Kidney tubule cell (primary cell): ENCODE results near the gene LRRC10.

ENCODE experiments used
- DNase-seq: peaks from one replicate; pipeline ENCODE4 v3.0.0-alpha.2; 2018; ENCODE audit warnings: low spot score

The LRRC10 gene, protein sequence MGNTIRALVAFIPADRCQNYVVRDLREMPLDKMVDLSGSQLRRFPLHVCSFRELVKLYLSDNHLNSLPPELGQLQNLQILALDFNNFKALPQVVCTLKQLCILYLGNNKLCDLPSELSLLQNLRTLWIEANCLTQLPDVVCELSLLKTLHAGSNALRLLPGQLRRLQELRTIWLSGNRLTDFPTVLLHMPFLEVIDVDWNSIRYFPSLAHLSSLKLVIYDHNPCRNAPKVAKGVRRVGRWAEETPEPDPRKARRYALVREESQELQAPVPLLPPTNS

DNA sequence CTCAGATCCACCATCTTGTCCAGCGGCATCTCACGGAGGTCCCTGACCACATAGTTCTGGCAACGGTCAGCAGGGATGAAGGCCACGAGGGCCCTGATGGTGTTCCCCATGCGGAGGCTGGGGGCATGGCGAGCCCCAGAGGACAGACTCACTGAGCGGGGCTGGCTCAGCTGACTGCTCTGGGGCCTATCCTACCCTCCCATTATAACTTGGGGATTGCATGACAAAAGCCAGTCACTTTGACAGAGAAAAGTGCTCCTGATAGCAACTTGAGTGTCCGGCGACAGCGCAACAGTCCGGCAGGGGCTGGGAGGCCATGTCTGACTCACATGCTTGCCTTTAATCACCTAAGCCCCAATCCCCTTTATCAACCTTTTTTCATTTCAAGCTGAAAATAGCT is at the start of gene LRRC10:
LRRC10 (minus strand) TSS at position 179 of the 400 bp plus-strand sequence; CDS start at position 110, 69 bp downstream.
- no peak for DNase-seq

DNA sequence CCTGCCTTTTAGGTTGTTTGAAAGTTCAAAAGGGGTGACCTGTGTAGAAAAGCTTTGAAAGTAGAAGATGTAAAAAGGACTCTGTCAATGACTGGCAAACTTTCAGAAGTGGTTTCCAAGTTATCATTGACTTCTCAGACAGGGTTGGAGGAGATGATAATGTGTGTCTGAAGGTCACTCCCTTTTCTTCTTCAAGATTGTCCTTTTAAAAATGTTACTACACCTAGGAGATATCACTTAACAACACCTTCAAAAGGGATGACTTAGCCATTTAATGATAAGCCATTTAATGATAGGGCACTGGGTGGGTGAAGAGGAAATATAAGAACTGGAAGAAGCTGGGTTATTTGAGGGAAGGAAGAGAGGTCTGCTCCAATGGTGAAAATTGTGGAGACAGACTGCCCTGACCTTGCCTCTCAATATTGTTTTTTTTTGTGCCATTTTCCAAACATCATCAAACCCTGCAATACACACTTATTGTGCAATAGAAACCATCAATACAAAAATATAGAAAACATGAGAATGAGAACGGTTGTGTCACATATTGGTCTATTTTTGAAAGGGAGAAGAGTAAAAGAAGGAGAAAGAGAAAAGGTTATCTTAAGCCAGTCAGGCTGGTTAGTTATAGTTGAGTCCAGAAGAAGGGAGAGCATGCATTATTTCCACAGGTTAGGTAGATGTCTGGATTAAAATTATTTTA is 49.6 kb upstream of the LRRC10 start:
- no peak for DNase-seq

DNA sequence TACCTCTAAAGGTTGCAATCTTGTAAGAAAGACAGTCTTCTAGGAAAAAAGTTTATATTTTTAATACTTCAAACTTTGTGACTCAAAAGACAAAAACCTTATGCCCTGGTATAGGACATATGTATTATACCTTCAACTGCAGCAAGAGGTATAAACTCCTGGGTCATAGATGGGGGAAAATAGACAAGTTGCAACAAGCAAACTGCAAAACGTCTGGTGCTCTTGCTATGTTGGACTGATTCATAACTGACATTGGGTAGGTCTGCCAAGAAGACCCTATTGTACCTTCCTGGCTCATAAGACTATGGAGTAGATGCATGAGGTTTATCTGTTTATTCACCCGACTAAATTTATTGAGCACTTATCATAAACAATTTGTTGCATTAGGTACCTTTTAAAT is 47.5 kb upstream of the LRRC10 start:
- DNase-seq = no peak

DNA sequence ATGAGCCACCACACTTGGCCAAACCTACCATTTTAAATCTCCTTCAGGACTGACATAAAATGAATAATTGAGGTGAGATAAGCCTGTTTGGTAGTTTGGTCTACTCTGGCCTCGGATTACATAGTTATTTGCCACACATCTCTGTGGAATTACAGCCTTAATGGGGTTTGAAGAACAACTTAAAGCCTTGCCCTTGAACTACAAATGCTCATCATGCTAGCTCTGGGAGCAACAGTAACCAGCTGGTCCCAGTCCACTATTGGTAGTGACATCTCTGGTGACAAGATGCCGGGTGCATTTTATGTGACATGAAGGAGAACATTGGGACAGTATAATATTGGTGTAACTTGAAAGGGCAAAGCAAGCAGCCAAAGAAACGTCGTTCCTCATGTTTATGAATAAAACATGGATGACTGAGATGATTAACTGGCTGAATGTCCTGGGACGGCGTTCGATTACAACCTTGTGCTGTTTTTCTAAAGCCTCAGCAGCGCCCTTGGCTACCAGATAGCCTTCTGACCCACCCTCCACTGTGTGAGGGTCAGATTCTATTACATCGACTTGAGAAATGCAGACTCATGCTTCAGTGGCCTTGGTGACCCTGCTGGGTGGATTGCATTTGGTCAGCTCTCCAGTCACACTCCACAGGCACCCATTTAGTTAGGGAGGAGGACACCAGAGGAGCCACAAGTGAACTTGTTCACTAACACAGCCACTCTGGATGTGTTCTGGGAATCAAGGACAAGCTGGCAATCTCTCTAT is 46.9 kb upstream of the LRRC10 start:
- peak; percentile 82 for DNase-seq

DNA sequence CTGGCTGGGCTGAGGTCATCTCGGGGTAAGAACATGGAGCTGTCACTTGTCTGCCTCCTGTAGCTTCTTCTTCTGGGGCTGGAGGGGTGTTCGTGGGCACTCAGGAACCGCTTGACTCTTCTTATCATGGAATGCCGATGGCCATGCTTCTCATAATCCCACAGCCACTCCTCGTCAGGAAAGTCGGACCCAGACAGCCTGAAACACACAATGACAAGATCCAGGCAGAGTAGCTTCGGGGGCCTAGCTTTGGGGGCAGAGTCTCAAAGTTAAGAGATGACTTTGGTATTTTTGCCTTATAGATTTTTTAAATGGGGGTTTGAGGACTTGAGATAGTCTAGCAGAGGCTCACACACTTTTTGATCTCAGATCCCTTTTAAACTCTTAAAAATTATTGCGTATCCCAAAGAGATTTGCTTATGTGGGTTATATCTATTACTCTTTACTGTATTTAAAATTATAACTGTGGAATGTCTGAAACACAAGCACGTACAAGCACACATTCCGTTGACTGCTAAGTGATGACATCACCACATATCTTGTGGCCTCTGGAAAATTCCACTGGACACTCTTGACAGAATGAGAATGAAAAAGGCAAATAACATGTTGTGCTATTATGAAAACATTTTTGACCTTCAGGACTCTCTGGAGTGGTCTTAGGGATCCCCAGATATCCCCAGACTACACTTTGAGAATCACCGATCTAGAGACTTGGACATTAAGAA is 45.1 kb upstream of the LRRC10 start:
- DNase-seq = peak; percentile 85

DNA sequence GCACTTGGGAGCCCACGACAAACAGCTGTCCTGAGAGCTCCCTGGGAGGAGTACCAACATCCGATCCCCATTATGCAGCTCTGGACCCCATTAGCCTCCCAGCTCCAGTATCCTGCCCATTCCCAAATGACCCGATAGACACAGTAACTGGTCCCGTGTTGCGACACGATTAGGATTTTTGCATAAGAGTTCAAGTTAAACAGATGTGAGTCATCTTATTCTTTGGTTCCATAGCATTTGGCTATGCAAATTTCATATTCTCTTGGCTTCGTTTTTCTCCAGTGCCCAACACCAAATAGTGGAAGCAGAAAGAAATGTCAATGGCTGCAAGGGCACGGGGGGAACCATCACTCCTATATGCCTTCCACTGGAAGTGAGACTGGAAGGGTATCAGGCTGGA is 43.0 kb upstream of the LRRC10 start:
- no peak for DNase-seq

DNA sequence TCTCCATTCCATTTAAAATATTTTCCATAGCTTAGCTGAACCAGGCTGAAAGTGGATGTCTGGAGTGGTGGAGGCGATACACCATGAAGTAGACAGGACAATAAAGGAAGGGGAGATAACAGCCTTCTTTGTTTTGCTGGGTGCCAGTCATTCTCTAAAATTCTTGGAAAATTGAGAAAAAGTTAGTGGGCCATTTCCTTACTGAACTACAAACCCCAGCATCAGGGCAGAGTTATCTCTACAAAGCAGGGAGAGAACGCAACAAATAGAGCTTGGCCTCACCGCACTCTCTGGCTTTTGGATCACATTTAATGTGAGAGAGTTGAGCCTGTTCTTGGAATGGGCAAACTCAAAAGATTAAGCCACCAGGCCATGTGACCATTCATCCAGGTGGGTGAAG is 41.2 kb upstream of the LRRC10 start:
- no peak for DNase-seq

DNA sequence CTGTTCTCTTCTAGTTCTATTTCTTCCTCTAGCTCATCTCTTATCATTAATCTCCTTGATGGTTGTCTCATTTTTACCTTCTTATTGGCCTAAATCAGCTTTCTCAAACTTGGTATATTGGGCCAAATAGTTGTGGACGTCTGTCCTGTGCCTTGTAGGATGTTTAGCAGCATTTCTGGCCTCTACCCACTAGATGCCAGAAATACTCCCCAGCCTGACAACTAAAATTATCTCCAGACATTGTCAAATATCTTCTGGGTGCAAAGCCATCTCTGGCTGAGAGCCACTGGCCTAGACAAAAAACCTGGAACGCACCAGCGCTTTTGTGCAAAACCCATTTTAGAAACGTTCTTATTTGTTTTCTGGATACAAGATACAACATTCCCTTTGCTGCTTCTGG is 38.8 kb upstream of the LRRC10 start:
- DNase-seq = no peak

DNA sequence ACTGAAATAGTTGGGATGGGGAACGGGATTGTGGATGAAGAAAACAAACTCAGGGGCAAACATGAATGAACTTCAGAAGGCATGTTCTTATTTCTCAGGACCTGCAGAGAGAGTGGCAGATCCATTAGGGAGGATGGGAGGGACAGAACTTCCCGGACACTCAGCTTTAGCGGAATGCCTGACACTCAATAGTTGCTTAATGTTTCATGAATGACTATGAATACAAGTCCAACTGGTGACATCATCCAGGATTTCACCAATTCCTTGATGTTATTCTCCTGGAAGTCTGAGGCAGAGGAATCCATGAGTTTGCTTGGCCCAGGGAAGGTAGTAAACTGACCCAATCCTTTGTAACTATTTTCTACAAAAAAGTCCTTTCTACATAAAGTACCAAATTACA is 37.8 kb upstream of the LRRC10 start:
- peak; percentile 90 for DNase-seq

DNA sequence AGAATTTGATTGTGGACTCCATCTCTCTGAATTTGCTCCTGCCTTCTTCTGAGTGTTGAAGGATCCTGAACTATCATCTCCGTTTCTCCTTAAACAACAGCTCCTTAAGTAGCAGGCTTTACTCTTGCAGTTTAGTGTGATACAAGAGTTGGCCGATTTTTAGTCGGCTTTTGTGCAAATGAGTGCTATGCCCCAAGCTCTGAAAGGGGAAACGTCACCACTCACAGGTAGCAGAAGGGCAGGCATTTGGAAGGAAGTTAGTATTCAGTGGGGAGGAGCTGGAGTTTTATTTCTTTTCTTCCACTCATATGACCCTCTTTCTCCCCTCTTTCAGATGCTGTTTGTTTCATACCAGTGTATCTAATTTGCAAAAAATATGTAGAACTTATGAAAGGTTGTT is 36.5 kb upstream of the LRRC10 start:
- no peak for DNase-seq

DNA sequence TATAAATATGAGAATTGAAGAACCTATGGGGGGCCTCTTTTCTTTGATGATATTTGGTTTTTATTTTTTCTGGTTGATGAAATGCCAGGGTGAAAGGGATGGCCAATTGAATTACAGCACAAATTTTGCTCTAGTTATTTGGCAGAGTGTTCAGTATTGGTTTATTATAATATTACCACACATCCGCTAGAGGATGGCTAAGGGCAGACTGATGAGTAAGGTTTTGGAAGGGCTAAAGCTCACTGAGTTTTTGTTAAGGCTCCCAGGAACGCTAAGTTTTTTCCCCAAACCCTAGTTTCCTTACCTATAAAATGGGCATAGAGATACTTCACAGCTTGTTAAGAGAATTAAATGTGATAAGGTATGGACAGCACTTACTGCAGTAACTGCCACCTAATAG is 34.3 kb upstream of the LRRC10 start:
- DNase-seq = no peak

DNA sequence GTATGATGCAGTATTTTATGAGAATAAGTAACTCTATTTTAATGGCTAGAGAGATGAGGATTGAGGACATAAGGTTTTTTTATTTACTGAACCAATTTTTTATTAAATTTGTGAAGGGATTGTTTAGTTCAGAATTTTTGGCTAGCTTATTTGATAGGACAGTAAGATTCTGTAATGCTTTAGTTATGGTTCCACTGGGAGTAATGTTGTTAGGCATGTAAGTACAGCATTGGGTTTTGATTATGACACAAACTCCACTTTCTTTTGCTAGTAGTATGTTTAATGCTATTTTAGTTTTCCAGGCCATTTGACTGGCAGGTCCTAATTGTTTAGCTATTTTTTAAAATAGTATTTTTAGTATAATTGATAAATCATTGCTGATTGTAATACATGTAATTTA is 33.8 kb upstream of the LRRC10 start:
- DNase-seq = no peak

DNA sequence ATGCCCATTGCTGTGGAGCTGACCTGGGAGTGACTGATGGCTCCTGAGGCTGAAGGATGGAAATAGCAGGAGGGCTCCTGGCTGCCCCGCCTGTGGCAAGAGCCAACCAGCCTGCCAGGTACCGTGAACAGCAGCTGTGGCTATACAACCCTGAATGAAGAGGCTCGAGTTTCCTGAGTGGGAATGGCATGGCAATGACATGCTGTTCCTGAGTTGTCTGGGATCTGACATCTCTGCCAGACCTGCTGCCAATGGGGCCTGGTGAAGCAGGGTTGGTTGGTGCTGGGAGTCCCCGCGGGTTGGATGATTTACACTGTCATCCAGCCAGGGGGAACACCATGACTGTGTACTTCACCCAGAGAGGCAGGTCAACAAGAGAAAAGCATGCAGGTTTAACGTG is 31.8 kb upstream of the LRRC10 start:
- no peak for DNase-seq

DNA sequence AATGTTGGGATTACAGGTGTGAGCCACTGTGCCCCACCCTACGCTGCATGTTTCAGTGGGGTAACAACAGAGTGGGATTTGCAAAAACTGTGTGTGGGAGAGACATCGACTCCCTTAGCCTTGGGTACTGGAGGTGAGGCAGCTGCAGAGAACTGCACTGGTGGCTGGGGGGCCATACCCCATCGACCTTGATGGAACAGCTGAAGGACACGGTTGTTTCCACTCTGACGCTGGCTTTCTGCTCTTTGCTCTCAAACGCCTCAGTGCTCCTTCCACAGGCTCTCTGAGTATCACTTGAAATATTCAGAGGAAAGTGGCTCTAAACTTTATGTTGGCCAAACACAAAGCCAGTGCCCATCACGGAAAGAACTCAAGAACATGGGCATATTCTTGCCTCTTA is 30.8 kb upstream of the LRRC10 start:
- DNase-seq = no peak

DNA sequence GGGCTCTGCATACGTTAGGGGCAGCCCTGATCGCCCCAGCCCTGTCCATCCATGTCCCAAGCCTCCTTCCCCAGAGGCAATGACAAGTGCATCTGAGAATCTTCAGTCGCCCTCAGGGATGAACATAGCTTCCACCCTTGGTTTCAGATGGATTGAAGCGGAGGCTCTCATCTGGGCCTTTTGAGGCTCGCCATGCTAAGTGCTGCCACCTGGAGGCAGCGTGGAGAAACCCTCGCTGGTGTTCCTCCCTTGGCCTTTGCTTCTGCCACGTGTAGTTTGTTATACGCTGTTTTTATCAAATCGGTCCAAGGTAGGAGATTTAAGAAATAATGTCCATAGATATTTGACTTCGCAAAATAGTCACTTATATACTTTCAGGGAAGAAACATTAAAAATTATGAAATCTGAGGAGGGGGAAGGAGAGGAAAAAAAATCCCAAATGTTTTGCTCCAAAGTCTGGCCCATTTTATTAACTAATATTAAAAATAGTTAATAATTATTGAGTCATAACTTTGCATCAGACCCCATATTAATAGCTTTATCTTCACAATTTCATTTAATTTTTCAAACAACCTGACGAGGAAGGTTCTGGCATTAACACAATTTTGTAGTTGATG is 28.8 kb upstream of the LRRC10 start:
- peak; percentile 67 for DNase-seq

DNA sequence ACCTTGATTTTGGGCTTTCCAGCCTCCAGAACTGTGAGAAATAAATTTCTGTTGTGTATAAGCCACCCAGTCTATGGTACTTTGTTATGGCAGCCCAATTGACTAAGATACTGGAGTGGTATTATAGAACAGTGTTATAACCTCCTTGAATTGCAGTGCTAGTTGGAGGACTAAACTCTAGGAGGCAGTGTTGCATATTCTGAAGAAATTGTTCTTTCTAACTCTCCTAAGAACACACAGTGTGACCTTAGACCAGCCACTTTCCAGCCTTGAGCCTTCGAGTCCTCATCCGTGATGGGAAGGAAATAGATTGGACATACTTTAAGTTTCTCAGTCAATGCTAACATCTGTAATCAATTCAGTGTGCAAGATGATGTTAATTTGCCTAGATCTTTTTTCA is 22.4 kb upstream of the LRRC10 start:
- DNase-seq = no peak

DNA sequence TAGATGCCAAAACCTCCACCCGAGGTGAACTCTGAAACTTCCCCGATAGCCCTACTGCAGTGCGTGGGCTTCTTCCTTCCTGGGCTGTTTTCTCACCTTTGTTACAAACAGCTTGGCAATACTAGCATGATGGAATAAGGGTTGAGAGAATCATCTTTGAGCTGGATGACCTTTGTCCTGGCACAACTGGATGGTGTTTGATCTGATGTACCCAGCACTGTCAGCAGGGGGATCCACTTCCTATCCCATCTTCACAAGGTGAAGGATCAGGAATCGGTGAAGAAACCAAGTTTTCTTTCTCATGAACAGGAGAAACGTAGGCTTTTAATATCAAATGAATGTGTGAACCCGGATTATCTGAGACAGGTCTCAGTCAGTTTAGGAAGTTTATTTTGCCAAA is 19.5 kb upstream of the LRRC10 start:
- peak; percentile 29 for DNase-seq

DNA sequence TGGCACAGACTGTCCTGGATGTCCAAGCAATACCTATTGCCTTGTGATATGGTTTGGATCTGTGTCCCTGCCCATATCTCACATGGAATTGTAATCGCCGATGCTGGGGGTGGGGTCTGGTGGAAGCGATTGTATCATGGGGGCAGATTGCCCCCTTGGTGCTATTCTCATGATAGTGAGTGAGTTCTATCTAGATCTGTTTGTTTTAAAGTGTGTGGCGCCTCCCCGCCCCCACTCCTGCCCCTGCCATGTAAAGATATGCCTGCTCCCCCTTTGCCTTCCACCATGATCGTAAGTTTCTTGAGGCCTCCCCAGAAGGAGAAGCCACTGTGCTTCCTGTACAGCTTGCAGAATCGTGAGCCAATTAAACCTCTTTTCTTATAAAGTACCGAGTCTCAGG is 16.8 kb upstream of the LRRC10 start:
- DNase-seq = no peak

DNA sequence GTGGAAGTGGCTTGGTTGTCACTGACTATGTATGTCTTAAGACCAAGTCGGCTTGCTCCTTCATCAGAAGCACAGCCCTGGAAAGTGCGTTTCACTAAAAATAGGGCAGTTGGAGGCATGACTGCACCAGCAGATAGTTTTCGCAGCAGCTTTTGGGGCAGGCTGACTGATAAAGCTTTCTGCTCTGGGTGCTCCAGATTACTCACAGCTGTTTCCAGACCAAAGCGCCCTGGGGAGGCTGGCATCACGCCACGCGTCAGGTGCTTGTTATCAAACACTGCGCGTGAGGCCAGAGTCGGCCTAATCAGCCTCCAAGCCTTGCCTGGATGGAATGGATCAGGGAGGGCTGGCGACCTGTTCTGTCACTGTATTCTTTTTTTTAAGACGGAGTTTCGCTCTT is 13.3 kb upstream of the LRRC10 start:
- DNase-seq = no peak

DNA sequence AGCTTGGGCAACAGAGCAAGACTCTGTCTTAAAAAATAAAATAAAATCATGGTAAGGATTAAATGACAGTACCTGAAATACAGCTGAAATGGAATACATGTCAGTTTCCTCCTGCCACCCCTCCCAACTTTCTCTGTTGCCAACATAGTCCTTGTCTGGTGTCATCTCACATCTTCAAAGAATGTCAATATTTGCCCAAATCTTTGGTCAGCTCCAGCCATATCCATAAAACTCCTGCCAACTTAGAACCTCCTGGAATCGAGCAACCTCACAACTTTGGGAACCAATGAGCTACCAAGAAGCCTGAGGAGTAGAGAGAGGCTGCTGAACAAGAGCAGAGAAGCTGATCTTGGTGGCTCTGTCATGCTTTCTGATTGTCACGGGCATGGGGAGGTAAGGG is 10.8 kb upstream of the LRRC10 start:
- no peak for DNase-seq

DNA sequence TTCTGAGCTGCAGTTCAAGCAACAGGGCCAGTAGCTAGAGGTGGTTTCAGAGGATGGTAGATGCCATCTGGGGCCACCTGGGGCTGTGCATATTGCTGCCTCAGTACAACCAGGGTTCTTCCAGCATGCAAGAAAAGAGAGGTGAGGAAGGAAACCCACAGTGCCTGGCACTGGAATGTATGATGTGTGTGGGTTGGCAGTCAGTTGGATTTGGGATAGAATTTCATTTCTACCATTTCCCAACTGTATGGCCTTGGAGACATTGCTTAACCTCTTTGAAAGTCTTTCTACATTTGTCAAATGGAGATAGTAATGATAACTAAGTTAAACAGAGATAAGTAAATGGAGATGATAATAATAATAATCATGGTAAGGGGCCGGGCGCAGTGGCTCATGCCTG is 10.2 kb upstream of the LRRC10 start:
- DNase-seq = no peak

DNA sequence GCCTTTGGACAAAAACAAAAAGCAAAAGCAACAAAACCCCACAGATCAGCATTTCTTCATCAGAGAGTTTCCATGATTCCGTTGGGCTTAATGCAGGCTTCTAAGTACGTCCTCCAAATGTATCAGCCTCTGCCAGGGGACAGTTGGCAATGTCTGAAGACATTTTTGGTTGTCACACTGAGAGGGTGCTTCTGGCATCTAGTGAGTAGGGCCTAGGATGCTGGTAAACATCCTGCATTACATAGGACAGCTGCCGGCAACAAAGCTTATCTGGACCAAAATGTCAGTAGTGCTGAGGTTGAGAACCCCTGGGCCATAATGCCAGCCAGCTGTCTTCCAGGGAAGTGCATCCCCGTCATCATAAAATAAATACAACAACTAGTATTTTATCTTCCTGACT is 9.4 kb upstream of the LRRC10 start:
- no peak for DNase-seq
